K562 (cell line): ENCODE measurements around the gene MYMX. TPM values are rescaled to one million over a fixed set of nuclear protein-coding genes. Genes with fewer than 3 reads are reported as not detected.

ENCODE experiments used
- ATAC-seq: fragments of 200-7000 bp; cut with Tn5 transposase; 3 replicates; pipeline ENCODE4 v1.9.1; 2020; ENCODE audit warnings: moderate library complexity
- BruUV-seq: library from RNA; stranded (reverse); fragments of 400-500 nt; replicated peaks from 2 replicates; lab custom pipeline; 2021; lab: Mats Ljungman, UMichigan
- CTCF ChIA-PET: fragments of 300-600 bp; formaldehyde crosslinking; extraction: SDS; loops from one replicate; lab custom pipeline; 2021; ENCODE audit warnings: low intra/inter-chr PET ratio; lab: Yijun Ruan, JAX
- POLR2A ChIA-PET: fragments of 300-600, 350-650 bp; sonication (Branson Sonifier 250); formaldehyde crosslinking; extraction: SDS; loops from one replicate; lab custom pipeline; 2021; ENCODE audit warnings: antibody characterized with exemption, inconsistent platforms; lab: Yijun Ruan, JAX
- DNase-seq, 4 experiments: peaks; one replicate each; pipeline versions ENCODE4 v3.0.0 to v3.0.0-alpha.2; 2011 to 2018; ENCODE audit warnings: low spot score in 3 of 4, mixed read lengths in 3 of 4; ENCODE audit errors: extremely low read depth in 1 of 4
- FAIRE-seq: peaks from 2 replicates; lab custom pipeline; 2011; peaks lifted over from hg19 to GRCh38; lab: Jason Lieb, UNC
- H2AFZ ChIP-seq: 2 replicates; pipeline ENCODE4 v1.6.0; 2011; ENCODE audit warnings: low read depth, low read length, control low read depth, inconsistent platforms
- H3K27ac ChIP-seq: fragments of 200-600 bp; 3 replicates; pipeline ENCODE4 v1.8.0; 2011; ENCODE audit warnings: low read depth, mild to moderate bottlenecking, control low read depth, inconsistent platforms, low read length, moderate library complexity, mixed read lengths; ENCODE audit errors: extremely low read depth
- H3K27me3 ChIP-seq, 2 experiments: fragments of 300-600 bp in 1 of 2; 2 replicates in 1 of 2; 3 replicates in 1 of 2; pipeline versions ENCODE4 v1.6.0 to v1.8.0; 2011; ENCODE audit warnings: inconsistent platforms in 2 of 2, low read length in 2 of 2, mild to moderate bottlenecking in 1 of 2, mixed read lengths in 1 of 2, moderate library complexity in 1 of 2; ENCODE audit not compliant: control insufficient read depth in 2 of 2, insufficient read depth in 2 of 2
- H3K36me3 ChIP-seq: fragments of 300-600 bp; 3 replicates; pipeline ENCODE4 v1.8.0; 2011; ENCODE audit warnings: mild to moderate bottlenecking, low read length, inconsistent platforms; ENCODE audit not compliant: control insufficient read depth, insufficient read depth
- H3K4me1 ChIP-seq, 2 experiments: fragments of 200-600 bp in 1 of 2; replicated peaks in 1 of 2; 2 replicates in 1 of 2; 3 replicates in 1 of 2; pipeline versions ENCODE4 v1.5.1 to v1.8.0; 2011; ENCODE audit warnings: inconsistent platforms in 2 of 2, low read length in 2 of 2, mild to moderate bottlenecking in 1 of 2, mixed read lengths in 1 of 2, moderate library complexity in 1 of 2; ENCODE audit not compliant: control insufficient read depth in 2 of 2, insufficient read depth in 2 of 2
- H3K4me2 ChIP-seq: 2 replicates; pipeline ENCODE4 v1.6.1; 2011; ENCODE audit warnings: low read length, control low read depth, inconsistent platforms, mixed read lengths; ENCODE audit not compliant: insufficient read depth
- H3K4me3 ChIP-seq: fragments of 200-600 bp; sonication (generic), shearing (Covaris generic); 2 replicates; pipeline ENCODE4 v1.5.1; 2016; ENCODE audit warnings: control low read depth, inconsistent platforms
- H3K79me2 ChIP-seq: fragments of 200-600 bp; 3 replicates; pipeline ENCODE4 v1.8.0; 2011; ENCODE audit warnings: low read length, inconsistent platforms; ENCODE audit not compliant: control insufficient read depth, insufficient read depth
- H3K9ac ChIP-seq, 2 experiments: 2 replicates each; pipeline versions ENCODE4 v1.6.0 to v1.6.1; 2011; ENCODE audit warnings: low read depth in 2 of 2, low read length in 2 of 2, control low read depth in 1 of 2, inconsistent platforms in 1 of 2, mild to moderate bottlenecking in 1 of 2, mixed read lengths in 1 of 2; ENCODE audit not compliant: insufficient read depth in 1 of 2
- H3K9me1 ChIP-seq: one replicate; pipeline ENCODE4 v1.6.0; 2011; ENCODE audit warnings: inconsistent platforms, mild to moderate bottlenecking, low read length, moderate library complexity; ENCODE audit not compliant: control insufficient read depth, insufficient read depth
- H3K9me3 ChIP-seq: replicated peaks from 2 replicates; pipeline ENCODE4 v1.5.1; 2011; ENCODE audit warnings: low read depth, low read length, inconsistent platforms; ENCODE audit not compliant: control insufficient read depth, insufficient read depth
- H4K20me1 ChIP-seq: replicated peaks from 2 replicates; pipeline ENCODE4 v1.6.1; 2011; ENCODE audit warnings: low read length, inconsistent platforms, mixed read lengths; ENCODE audit not compliant: control insufficient read depth, insufficient read depth
- ADNP ChIP-seq: fragments of 200-800 bp; sonication (Bioruptor generic); IDR thresholded peaks from 2 replicates; pipeline ENCODE4 v1.6.1; 2016; ENCODE audit warnings: missing genetic modification characterization, missing compliant biosample characterization
- ATF3 ChIP-seq, 2 experiments: fragments of 450-650 bp in 1 of 2; sonication (generic) in 1 of 2; formaldehyde crosslinking in 1 of 2; IDR thresholded peaks in 1 of 2; conservative IDR thresholded peaks in 1 of 2; 2 replicates each; pipeline versions ENCODE4 v1.6.1 to v1.8.1; 2016 to 2023; ENCODE audit warnings: mild to moderate bottlenecking in 2 of 2, moderate library complexity in 2 of 2, inconsistent platforms in 1 of 2, missing genetic modification reagents in 1 of 2
- BCL6 ChIP-seq: fragments of 250-450 bp; sonication (Bioruptor Pico); IDR thresholded peaks from 2 replicates; pipeline ENCODE4 v1.4.0; 2020
- BCOR ChIP-seq: fragments of 450-650 bp; IDR thresholded peaks from 2 replicates; pipeline ENCODE4 v1.6.1; 2016
- FOSL1 ChIP-seq: fragments of 200-800 bp; sonication (Bioruptor generic); conservative IDR thresholded peaks from 2 replicates; pipeline ENCODE4 v1.6.1; 2016; ENCODE audit warnings: missing genetic modification characterization, missing compliant biosample characterization
- JUND ChIP-seq, 2 experiments: IDR thresholded peaks; 2 replicates in 1 of 2; 3 replicates in 1 of 2; pipeline ENCODE4 v1.6.1; 2011; ENCODE audit warnings: borderline replicate concordance in 2 of 2, low read depth in 2 of 2, low read length in 2 of 2, improper control_type of control experiment in 1 of 2, missing biosample characterization in 1 of 2, missing genetic modification characterization in 1 of 2, missing genetic modification reagents in 1 of 2
- RAD21 ChIP-seq, 2 experiments: fragments of 250-450 bp in 1 of 2; fragments of 450-650 bp in 1 of 2; sonication (Bioruptor Pico) in 1 of 2; formaldehyde crosslinking in 1 of 2; IDR thresholded peaks in 1 of 2; conservative IDR thresholded peaks in 1 of 2; 2 replicates each; pipeline versions ENCODE4 v1.4.0 to v1.8.0; 2020 to 2022; ENCODE audit warnings: mild to moderate bottlenecking in 2 of 2, moderate library complexity in 1 of 2
- RBM25 ChIP-seq: fragments of 200-400 bp; formaldehyde crosslinking; IDR thresholded peaks from 2 replicates; pipeline ENCODE4 v1.6.1; 2018; ENCODE audit warnings: low read length, low read depth, moderate library complexity; ENCODE audit not compliant: severe bottlenecking
- WGBS: fragments of 100-300 bp; shearing (Covaris generic); methylation state at CpG from one replicate; pipeline ENCODE4 v1.1.6; 2016; ENCODE audit warnings: low coverage, mixed read lengths; ENCODE audit not compliant: insufficient coverage; ENCODE audit errors: missing lambda C conversion rate; 5-methylcytosine and 5-hydroxymethylcytosine counted together
- in situ Hi-C: fragments of 300-500 bp; cut with MboI; formaldehyde crosslinking; loops from 4 replicates; pipeline ENCODE4 v1.15.0; 2018; ENCODE audit warnings: inconsistent platforms, mixed read lengths
- intact Hi-C: fragments of 100-400 bp; cut with micrococcal nuclease; formaldehyde crosslinking; loops from 2 replicates; pipeline ENCODE4 v1.14.2; 2022
- polyA plus RNA-seq, 8 experiments: library from polyadenylated mRNA; depleted of rRNA in 4 of 8; stranded (reverse) in 5 of 8; unstranded in 3 of 8; fragments of >200 nt; fragmentation: Nextera tagmentation in 2 of 8; fragmentation: Illumina TruSeq in 1 of 8; extraction: Ambion mirVana in 2 of 8; extraction: Trizol in 1 of 8; gene quantifications; 2 replicates each; pipeline versions ENCODE4 v1.2.1 to v1.2.3, GENCODE V29; 2011 to 2014; ENCODE audit warnings: inconsistent platforms in 1 of 8, missing spikeins in 1 of 8
- total RNA-seq, 7 experiments: library from RNA; depleted of rRNA in 6 of 7; stranded (reverse); fragments of >200 nt in 6 of 7; fragmentation: Illumina TruSeq in 2 of 7; extraction: Trizol in 2 of 7; gene quantifications; 2 replicates each; pipeline versions ENCODE4 v1.2.1 to v1.2.3, GENCODE V29; 2011 to 2021; ENCODE audit warnings: low replicate concordance in 1 of 7

The MYMX gene
- total and polyA plus RNA-seq, 9 of the 15 experiments (the other 6 are each of a cell fraction or from before 2014, with no cell fraction given), result 0.12 TPM; not detected in 8

- peak; percentile 66 for TF ChIP-seq FOSL1 (tag)
- TF ChIP-seq BCOR, result peak; percentile 37; the same call in 1 of the 2 replicates
- TF ChIP-seq RBM25, result peak; percentile 55
- peak; percentile 60; the same call in 1 of the 2 replicates for TF ChIP-seq JUND (IDR thresholded peaks at IDR 0.05; ENCODE audit: borderline replicate concordance, low read depth, low read length)
- TF ChIP-seq JUND (tag; IDR thresholded peaks at IDR 0.05; ENCODE audit: borderline replicate concordance, low read depth, low read length), result 0 out of 3 replicates have a peak, but pooled peaks have one; percentile 51
- TF ChIP-seq ATF3 (IDR thresholded peaks at IDR 0.05), result peak; percentile 70
- TF ChIP-seq ATF3 (CRISPR knock-in tag; conservative IDR thresholded peaks at IDR 0.05), result no peak
- no peak for TF ChIP-seq RAD21 (CRISPR knock-in tag; conservative IDR thresholded peaks at IDR 0.05 in 1 of 2, IDR thresholded peaks at IDR 0.05 in 1 of 2)
- TF ChIP-seq ADNP (tag), result peak; percentile 43; the same call in 1 of the 2 replicates
- TF ChIP-seq BCL6 (CRISPR knock-in tag), result no peak
- TF ChIP-seq, all 486 proteins: peak for 6
- H2AFZ ChIP-seq, result no peak overlapping the region; the same call in 1 of the 2 replicates
- CTCF ChIA-PET, result no interaction called here
- ATAC-seq, result no peak
- H3K4me1 ChIP-seq, result peaks cover 8 to 11% of the 10 kb centered on the region in 2 experiments; a peak in 4 of 5 replicates
- no peaks in the 10 kb centered on the region for H3K9me3 ChIP-seq
- DNase-seq, result no peak
- 63% methylated on average over 8 of the region's 8 CpGs for WGBS
- H3K4me2 ChIP-seq, result no peak overlapping the region; the same call in 1 of the 2 replicates
- in situ Hi-C loops, result no loop called here
- no peaks in the 10 kb centered on the region for H4K20me1 ChIP-seq
- no peaks in the 10 kb centered on the region for H3K79me2 ChIP-seq
- no peak for FAIRE-seq
- H3K4me3 ChIP-seq, result no peak overlapping the region
- H3K27ac ChIP-seq, result no peak overlapping the region
- H3K27me3 ChIP-seq, result no peaks in the 10 kb centered on the region
- no TSS peak for BruUV-seq
- no peaks in the 10 kb centered on the region for H3K36me3 ChIP-seq
- POLR2A ChIA-PET, result interaction anchor here (0.6 to 4.5 kb wide), 10 partner anchors 8 to 94 kb away, joined by 3 to 32 read pairs (median 4); partner anchors contain the start of genes HSP90AB1 and MYMX
- H3K9me1 ChIP-seq, result no peaks in the 10 kb centered on the region
- no peak overlapping the region for H3K9ac ChIP-seq
- intact Hi-C loops, result no loop called here
These were observed 23.3 kb upstream of the MYMX start for GRCh38 chr6:44193307-44193910.
